HEK293T (cell line): ENCODE results near the gene NGEF.

Source experiments
- CTCF ChIA-PET: fragments of 350-600 bp; formaldehyde crosslinking; extraction: SDS; loops from one replicate; lab custom pipeline; 2021; ENCODE audit warnings: antibody characterized with exemption, inconsistent platforms; lab: Yijun Ruan, JAX
- POLR2A ChIA-PET: fragments of 350-600 bp; formaldehyde crosslinking; extraction: SDS; loops from one replicate; lab custom pipeline; 2020; ENCODE audit warnings: antibody characterized with exemption, inconsistent platforms; lab: Yijun Ruan, JAX
- DNase-seq: peaks from one replicate; pipeline ENCODE4 v3.0.0; 2012; ENCODE audit warnings: mixed read lengths; ENCODE audit errors: extremely low spot score
- ARNT ChIP-seq: fragments of 450-650 bp; IDR thresholded peaks from 2 replicates; pipeline ENCODE4 v1.6.1; 2017; ENCODE audit warnings: mild to moderate bottlenecking
- BHLHE40 ChIP-seq: fragments of 450-650 bp; IDR thresholded peaks from 2 replicates; pipeline ENCODE4 v1.6.1; 2016; ENCODE audit warnings: mild to moderate bottlenecking, moderate library complexity, borderline replicate concordance
- CTBP1 ChIP-seq: fragments of 450-650 bp; IDR thresholded peaks from 2 replicates; pipeline ENCODE4 v1.6.1; 2016; ENCODE audit warnings: borderline replicate concordance
- ELF4 ChIP-seq: fragments of 450-650 bp; IDR thresholded peaks from 2 replicates; pipeline ENCODE4 v1.6.1; 2017; ENCODE audit warnings: antibody characterized with exemption
- FOXA1 ChIP-seq: fragments of 450-650 bp; IDR thresholded peaks from 2 replicates; pipeline ENCODE4 v1.6.1; 2016; ENCODE audit warnings: mild to moderate bottlenecking
- FOXK2 ChIP-seq: fragments of 450-650 bp; IDR thresholded peaks from 2 replicates; pipeline ENCODE4 v1.6.1; 2016; ENCODE audit warnings: mild to moderate bottlenecking
- FOXM1 ChIP-seq: fragments of 450-650 bp; IDR thresholded peaks from 2 replicates; pipeline ENCODE4 v1.6.1; 2017; ENCODE audit warnings: mild to moderate bottlenecking, borderline replicate concordance
- HDGF ChIP-seq: fragments of 450-650 bp; IDR thresholded peaks from 2 replicates; pipeline ENCODE4 v1.6.1; 2017; ENCODE audit warnings: antibody characterized with exemption, borderline replicate concordance
- L3MBTL2 ChIP-seq: fragments of 450-650 bp; conservative IDR thresholded peaks from 2 replicates; pipeline ENCODE4 v1.6.1; 2016; ENCODE audit warnings: mild to moderate bottlenecking
- LEF1 ChIP-seq: fragments of 450-650 bp; IDR thresholded peaks from 2 replicates; pipeline ENCODE4 v1.6.1; 2017; ENCODE audit warnings: mild to moderate bottlenecking, borderline replicate concordance
- NFRKB ChIP-seq: fragments of 450-650 bp; IDR thresholded peaks from 2 replicates; pipeline ENCODE4 v1.6.1; 2016; ENCODE audit warnings: mild to moderate bottlenecking, moderate library complexity
- PKNOX1 ChIP-seq: fragments of 450-650 bp; IDR thresholded peaks from 2 replicates; pipeline ENCODE4 v1.6.1; 2016
- SP1 ChIP-seq: fragments of 450-650 bp; IDR thresholded peaks from 2 replicates; pipeline ENCODE4 v1.6.1; 2017
- SUZ12 ChIP-seq: fragments of 450-650 bp; IDR thresholded peaks from 2 replicates; pipeline ENCODE4 v1.6.1; 2016; ENCODE audit warnings: mild to moderate bottlenecking
- TARDBP ChIP-seq: fragments of 450-650 bp; IDR thresholded peaks from 2 replicates; pipeline ENCODE4 v1.6.1; 2016
- ZNF384 ChIP-seq: fragments of 450-650 bp; IDR thresholded peaks from 2 replicates; pipeline ENCODE4 v1.6.1; 2016

NGEF gene

DNA sequence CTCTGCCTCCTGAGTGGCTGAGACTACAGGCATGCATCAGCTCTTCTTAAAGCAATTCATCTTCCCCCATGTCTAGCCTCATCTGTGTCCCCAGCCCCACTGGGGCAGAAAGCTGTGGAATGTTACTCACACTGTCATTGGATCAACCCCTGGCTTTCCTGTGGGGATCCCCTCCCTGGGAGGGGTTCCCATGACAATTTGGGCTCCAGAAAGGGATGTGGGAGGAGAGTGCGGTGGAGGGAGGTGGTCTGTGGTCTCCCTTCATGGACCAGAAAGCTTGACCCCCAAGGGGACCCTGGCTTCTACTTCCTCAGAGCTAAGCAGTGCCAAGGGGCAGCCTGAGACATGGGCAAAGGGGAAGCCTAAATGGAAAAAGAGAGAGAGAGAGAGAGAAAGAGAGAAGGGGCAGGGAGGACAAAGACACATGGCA lies 1.3 kb downstream of the NGEF start:
- ChIA-PET POLR2A (no interaction called here), CTCF (no interaction called here)
- no peak for DNase-seq
- TF ChIP-seq SP1 (no peak), FOXM1 (no peak), FOXK2 (no peak), LEF1 (no peak), TARDBP (no peak), CTBP1 (no peak), SUZ12 (no peak), ARNT (no peak)

GRCh38 chr2:233011268-233011650 lies 1.8 kb downstream of the NGEF start:
- no peak for DNase-seq
- POLR2A ChIA-PET, result no interaction called here
- CTCF ChIA-PET, result no interaction called here
- no peak for TF ChIP-seq PKNOX1

GRCh38 chr2:233010569-233011267 lies 2.3 kb downstream of the NGEF start:
- TF ChIP-seq PKNOX1 (no peak), SUZ12 (no peak), ARNT (no peak), FOXA1 (no peak), BHLHE40 (no peak), CTBP1 (no peak), FOXM1 (no peak), SP1 (no peak), HDGF (no peak)
- DNase-seq, result no peak
- ChIA-PET POLR2A (no interaction called here), CTCF (no interaction called here)

DNA sequence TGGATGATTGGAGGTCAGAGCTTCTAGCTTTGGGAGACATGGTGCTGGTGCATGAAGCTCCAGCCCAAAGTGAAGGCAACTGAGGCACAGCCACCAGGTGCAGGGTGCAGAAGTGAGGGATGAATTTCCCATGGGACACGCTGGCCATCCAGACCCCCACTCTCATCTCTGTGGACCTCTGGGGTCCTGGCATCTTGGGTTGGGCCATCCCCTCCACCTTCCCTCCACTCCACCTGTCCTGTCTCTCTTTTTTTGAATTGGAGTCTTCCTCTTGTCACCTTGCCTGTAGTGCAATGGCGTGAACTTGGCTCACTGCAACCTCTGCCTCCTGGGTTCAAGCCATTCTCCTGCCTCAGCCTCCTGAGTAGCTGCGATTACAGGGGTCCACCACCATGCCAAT lies 3.4 kb downstream of the NGEF start:
- ChIA-PET CTCF (no interaction called here), POLR2A (no interaction called here)
- no peak for DNase-seq
- TF ChIP-seq TARDBP (no peak), HDGF (no peak), PKNOX1 (no peak), FOXM1 (no peak), SUZ12 (no peak), CTBP1 (no peak), FOXK2 (no peak), ARNT (no peak), ELF4 (no peak), SP1 (no peak), NFRKB (no peak), L3MBTL2 (no peak)

DNA sequence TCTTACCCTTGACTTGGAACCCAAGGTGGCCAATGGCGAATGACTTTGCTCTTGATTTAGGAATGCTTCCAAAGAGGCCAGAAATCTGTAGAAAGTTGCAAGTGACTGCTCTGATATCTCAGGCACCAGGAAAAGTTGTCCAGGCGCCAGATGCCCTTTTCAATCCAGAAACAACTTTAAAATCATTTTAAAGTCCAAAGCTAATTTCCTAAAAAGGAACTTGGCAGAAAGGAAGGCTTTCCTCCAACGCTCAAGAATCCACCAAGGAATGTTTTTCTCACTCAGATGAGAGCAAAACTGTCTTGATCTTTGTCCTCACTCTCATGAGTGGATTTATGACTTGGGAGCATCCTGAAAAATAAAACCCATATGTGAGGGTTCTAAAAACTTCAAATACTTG lies 5.3 kb downstream of the NGEF start:
- ChIA-PET CTCF (no interaction called here), POLR2A (no interaction called here)
- TF ChIP-seq LEF1 (no peak), L3MBTL2 (no peak), SUZ12 (no peak), FOXK2 (no peak), ELF4 (no peak), CTBP1 (no peak), ZNF384 (no peak), FOXM1 (no peak), PKNOX1 (no peak), HDGF (no peak), ARNT (no peak), TARDBP (no peak), BHLHE40 (no peak)
- no peak for DNase-seq

GRCh38 chr2:233007270-233007669 lies 5.8 kb downstream of the NGEF start:
- CTCF ChIA-PET, result no interaction called here
- POLR2A ChIA-PET, result no interaction called here
- no peak for TF ChIP-seq CTBP1
- TF ChIP-seq FOXA1, result no peak
- no peak for TF ChIP-seq NFRKB
- TF ChIP-seq TARDBP, result no peak
- no peak for TF ChIP-seq FOXM1
- TF ChIP-seq PKNOX1, result no peak
- TF ChIP-seq ZNF384, result no peak
- TF ChIP-seq FOXK2, result no peak
- TF ChIP-seq L3MBTL2, result no peak
- TF ChIP-seq ARNT, result no peak
- TF ChIP-seq ELF4, result no peak
- TF ChIP-seq SP1, result no peak
- no peak for TF ChIP-seq SUZ12
- TF ChIP-seq LEF1, result no peak
- TF ChIP-seq HDGF, result no peak
- TF ChIP-seq BHLHE40, result no peak

More at GRCh38 chr2:233007270-233007669, 5.8 kb downstream of the NGEF start:
- no peak for DNase-seq
